Measurements from ENCODE around the gene KRTAP13-1.

The KRTAP13-1 gene

GRCh38 chr21:30395731-30396130 lies at the start of gene KRTAP13-1:
TSS of gene KRTAP13-1 (plus strand) at chr21:30396031. CDS start at chr21:30396087, 56 bp downstream.
- DNase-seq (ENCODE audit: low read depth in 2 of 2, low spot score in 1 of 2) = no peak

- DNase-seq (ENCODE audit: low read depth in 2 of 2, low spot score in 1 of 2) = no peak
Observed at GRCh38 chr21:30348506-30348905, 47.3 kb upstream of the KRTAP13-1 start, which contains the start of gene KRTAP23-1. TSS of gene KRTAP23-1 (minus strand) at chr21:30348606. CDS start at chr21:30348606, 0 bp downstream.

- no peak for DNase-seq (ENCODE audit: low read depth in 2 of 2, low spot score in 1 of 2)
Observed at GRCh38 chr21:30349572-30349971, 46.3 kb upstream of the KRTAP13-1 start.

- no peak for DNase-seq (ENCODE audit: low read depth in 2 of 2, low spot score in 1 of 2)
Observed at GRCh38 chr21:30351534-30351933, 44.3 kb upstream of the KRTAP13-1 start.

GRCh38 chr21:30354308-30355005 lies 41.4 kb upstream of the KRTAP13-1 start:
- DNase-seq (ENCODE audit: low read depth in 2 of 2, low spot score in 1 of 2) = no peak

GRCh38 chr21:30355906-30356305 lies 39.9 kb upstream of the KRTAP13-1 start:
- no peak for DNase-seq (ENCODE audit: low read depth in 2 of 2, low spot score in 1 of 2)

- no peak for DNase-seq (ENCODE audit: low read depth in 2 of 2, low spot score in 1 of 2)
Observed at GRCh38 chr21:30372139-30372770, 23.6 kb upstream of the KRTAP13-1 start, which contains the start of gene KRTAP13-2. TSS of gene KRTAP13-2 (minus strand) at chr21:30372271. CDS start at chr21:30372213, 58 bp downstream.

- DNase-seq (ENCODE audit: low read depth in 2 of 2, low spot score in 1 of 2) = no peak
Observed at GRCh38 chr21:30382201-30382600, 13.6 kb upstream of the KRTAP13-1 start.

- no peak for DNase-seq (ENCODE audit: low read depth in 2 of 2, low spot score in 1 of 2)
Observed at GRCh38 chr21:30391492-30392025, 4.3 kb upstream of the KRTAP13-1 start.

GRCh38 chr21:30408782-30409494 lies 13.1 kb downstream of the KRTAP13-1 start:
- DNase-seq (ENCODE audit: low read depth in 2 of 2, low spot score in 1 of 2) = no peak

GRCh38 chr21:30415993-30416392 lies 20.2 kb downstream of the KRTAP13-1 start:
- no peak for DNase-seq (ENCODE audit: low read depth in 2 of 2, low spot score in 1 of 2)

GRCh38 chr21:30425826-30426225 lies 30.0 kb downstream of the KRTAP13-1 start, which contains the start of gene KRTAP13-3:
TSS of gene KRTAP13-3 (minus strand) at chr21:30425926. CDS start at chr21:30425912, 14 bp downstream.
- DNase-seq (ENCODE audit: low read depth in 2 of 2, low spot score in 1 of 2) = no peak

- DNase-seq (ENCODE audit: low read depth in 2 of 2, low spot score in 1 of 2) = no peak
Observed at GRCh38 chr21:30426731-30427130, 30.9 kb downstream of the KRTAP13-1 start.

- no peak for DNase-seq (ENCODE audit: low read depth in 2 of 2, low spot score in 1 of 2)
Observed at GRCh38 chr21:30430170-30430655, 34.4 kb downstream of the KRTAP13-1 start, which contains the start of gene KRTAP13-4. TSS of gene KRTAP13-4 (plus strand) at chr21:30430220. CDS start at chr21:30430276, 56 bp downstream.

- no peak for DNase-seq (ENCODE audit: low read depth in 2 of 2, low spot score in 1 of 2)
Observed at GRCh38 chr21:30434033-30434631, 38.3 kb downstream of the KRTAP13-1 start.

- DNase-seq (ENCODE audit: low read depth in 2 of 2, low spot score in 1 of 2) = no peak
Observed at GRCh38 chr21:30437010-30437565, 41.3 kb downstream of the KRTAP13-1 start.

- DNase-seq (ENCODE audit: low read depth in 2 of 2, low spot score in 1 of 2) = no peak
Observed at GRCh38 chr21:30439975-30440374, 44.1 kb downstream of the KRTAP13-1 start, which contains the start of gene KRTAP15-1. TSS of gene KRTAP15-1 (plus strand) at chr21:30440275. CDS start at chr21:30440328, 53 bp downstream.

GRCh38 chr21:30443226-30443625 lies 47.4 kb downstream of the KRTAP13-1 start:
- no peak for DNase-seq (ENCODE audit: low read depth in 2 of 2, low spot score in 1 of 2)

- DNase-seq (ENCODE audit: low read depth in 2 of 2, low spot score in 1 of 2) = no peak
Observed at GRCh38 chr21:30444204-30444603, 48.4 kb downstream of the KRTAP13-1 start.
